GM10248 (cell line): ENCODE results near the gene ARRDC1.

Experiments used
- CTCF ChIA-PET: fragments of 300-600 bp; sonication (Branson Sonifier 250); formaldehyde crosslinking; extraction: SDS; loops from one replicate; lab custom pipeline; 2021; ENCODE audit warnings: antibody characterized with exemption; lab: Yijun Ruan, JAX
- POLR2A ChIA-PET: fragments of 350-650 bp; sonication (Branson Sonifier 250); formaldehyde crosslinking; extraction: SDS; loops from one replicate; lab custom pipeline; 2020; ENCODE audit warnings: antibody characterized with exemption; lab: Yijun Ruan, JAX
- DNase-seq: peaks from one replicate; pipeline ENCODE4 v3.0.0; 2012; ENCODE audit errors: extremely low spot score
- TF ChIP-seq, protein P1 (sequence below): IDR thresholded peaks from 2 replicates; pipeline ENCODE4 v1.5.1; 2012; ENCODE audit warnings: mild to moderate bottlenecking, low read depth; ENCODE audit errors: extremely low read depth, missing control alignments, control extremely low read depth

Gene ARRDC1

DNA sequence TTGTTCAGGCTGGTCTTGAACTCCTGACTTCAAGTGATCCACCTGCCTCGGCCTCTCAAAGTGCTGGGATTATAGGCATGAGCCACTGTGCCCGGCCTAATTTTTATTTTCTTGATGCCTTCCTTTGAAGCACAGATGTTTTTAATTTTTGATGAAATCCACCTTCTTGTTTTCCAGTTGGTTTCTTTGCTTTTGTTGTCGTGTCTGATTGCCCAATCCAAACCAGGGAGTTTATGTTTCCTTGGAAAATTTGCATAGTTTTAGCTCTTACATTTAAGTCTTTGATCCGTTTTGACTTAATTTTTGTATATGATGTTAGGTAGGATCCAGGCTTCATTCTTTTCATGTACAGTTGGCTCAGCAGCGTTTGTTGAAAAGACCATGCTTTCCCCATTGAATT, 28.5 kb downstream of the ARRDC1 start:
- TF ChIP-seq, protein P1, sequence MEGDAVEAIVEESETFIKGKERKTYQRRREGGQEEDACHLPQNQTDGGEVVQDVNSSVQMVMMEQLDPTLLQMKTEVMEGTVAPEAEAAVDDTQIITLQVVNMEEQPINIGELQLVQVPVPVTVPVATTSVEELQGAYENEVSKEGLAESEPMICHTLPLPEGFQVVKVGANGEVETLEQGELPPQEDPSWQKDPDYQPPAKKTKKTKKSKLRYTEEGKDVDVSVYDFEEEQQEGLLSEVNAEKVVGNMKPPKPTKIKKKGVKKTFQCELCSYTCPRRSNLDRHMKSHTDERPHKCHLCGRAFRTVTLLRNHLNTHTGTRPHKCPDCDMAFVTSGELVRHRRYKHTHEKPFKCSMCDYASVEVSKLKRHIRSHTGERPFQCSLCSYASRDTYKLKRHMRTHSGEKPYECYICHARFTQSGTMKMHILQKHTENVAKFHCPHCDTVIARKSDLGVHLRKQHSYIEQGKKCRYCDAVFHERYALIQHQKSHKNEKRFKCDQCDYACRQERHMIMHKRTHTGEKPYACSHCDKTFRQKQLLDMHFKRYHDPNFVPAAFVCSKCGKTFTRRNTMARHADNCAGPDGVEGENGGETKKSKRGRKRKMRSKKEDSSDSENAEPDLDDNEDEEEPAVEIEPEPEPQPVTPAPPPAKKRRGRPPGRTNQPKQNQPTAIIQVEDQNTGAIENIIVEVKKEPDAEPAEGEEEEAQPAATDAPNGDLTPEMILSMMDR, result no peak
- DNase-seq, result no peak
- CTCF ChIA-PET, result no interaction called here
- POLR2A ChIA-PET, result interaction anchor here (0.6 kb wide), 1 partner anchor 642 kb away, joined by 3 read pairs; the partner anchor contains the start of gene PAXX

DNA sequence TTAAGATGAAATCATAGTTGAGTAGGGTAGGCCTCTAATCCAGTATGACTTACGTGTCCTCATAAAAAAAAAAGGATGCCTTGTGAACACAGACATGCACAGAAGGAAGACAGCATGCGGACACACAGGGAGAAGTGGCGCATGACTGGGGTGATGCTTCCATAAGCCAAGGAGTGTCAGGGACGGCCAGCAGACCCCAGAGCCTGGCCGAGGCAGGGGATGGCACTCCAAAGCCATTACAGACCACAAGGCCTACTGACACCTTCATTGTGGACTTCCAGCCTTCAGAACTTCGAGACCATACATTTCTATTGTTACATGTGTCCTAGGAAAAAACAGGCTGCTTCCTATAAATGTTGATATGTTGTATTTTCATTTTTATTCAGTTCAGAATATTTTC, 33.2 kb downstream of the ARRDC1 start:
- TF ChIP-seq, protein P1, result no peak
- CTCF ChIA-PET, result interaction anchor here (0.8 to 1.2 kb wide), 2 partner anchors 34 to 60 kb away, joined by 3 to 5 read pairs; partner anchors contain the start of gene DPH7
- DNase-seq, result no peak
- POLR2A ChIA-PET, result no interaction called here

DNA sequence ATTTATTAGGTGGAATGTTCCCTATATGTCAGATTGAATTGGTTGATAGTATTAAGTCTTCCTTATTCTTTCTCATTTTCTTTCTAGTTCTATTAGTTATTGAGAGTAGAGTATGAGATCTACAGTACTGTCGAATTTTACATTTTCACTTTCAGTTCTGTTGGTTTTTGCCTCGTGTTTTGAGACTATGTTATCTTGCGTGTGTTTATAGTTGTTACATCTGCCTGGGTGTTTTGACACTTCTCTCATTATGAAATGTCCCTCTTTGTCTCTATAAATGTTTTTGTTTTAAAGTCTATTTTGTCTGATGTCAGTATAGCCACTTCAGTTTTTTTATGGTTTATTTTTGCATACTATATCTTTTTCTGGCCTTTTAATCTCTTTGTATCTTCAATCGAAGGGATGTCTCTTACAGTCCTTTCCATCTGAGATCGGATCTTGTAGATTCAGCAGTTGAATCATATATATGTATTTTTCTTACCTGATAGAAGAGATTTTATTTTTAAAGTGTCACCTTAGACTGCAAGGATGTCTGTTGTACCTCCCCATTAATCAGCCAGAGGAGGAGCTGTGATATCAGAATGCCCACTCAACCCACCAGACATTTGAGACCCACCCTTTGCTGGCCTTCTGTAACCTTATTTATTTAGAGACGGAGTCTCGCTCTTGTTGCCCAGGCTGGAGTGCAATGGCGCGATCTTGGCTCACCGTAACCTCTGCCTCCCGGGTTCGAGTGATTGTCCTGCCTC, 34.0 kb downstream of the ARRDC1 start:
- TF ChIP-seq, protein P1, result no peak
- POLR2A ChIA-PET, result interaction anchor here (0.7 kb wide), 1 partner anchor 11 kb away, joined by 3 read pairs; no protein-coding TSS in a partner anchor
- CTCF ChIA-PET, result interaction anchor here (1.5 kb wide), 1 partner anchor 34 kb away, joined by 5 read pairs; no protein-coding TSS in a partner anchor
- peak; percentile 71 for DNase-seq

DNA sequence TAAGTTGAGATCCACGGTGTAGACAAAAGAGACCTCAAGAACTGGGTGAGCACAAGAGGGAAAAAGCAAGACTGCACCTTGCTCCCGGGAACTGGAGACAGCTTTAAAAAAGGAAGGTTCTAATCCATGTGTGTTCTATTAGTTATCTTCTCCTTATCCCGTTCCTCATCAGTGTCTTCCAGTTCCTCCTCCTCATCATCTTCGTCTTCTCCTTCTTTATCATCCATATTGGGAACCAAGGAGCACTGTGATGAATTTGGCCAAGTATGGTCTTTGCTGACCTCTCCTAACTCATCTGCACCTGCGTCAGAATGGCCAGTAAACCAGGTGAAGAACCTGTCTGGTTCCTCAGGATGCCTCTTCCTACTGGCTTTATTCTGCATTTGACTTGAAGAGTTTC, 35.4 kb downstream of the ARRDC1 start:
- ChIA-PET CTCF (interaction anchor here (1.5 to 2.1 kb wide), 2 partner anchors 13 to 32 kb away, joined by 5 read pairs; no protein-coding TSS in a partner anchor), POLR2A (no interaction called here)
- DNase-seq, result no peak
- TF ChIP-seq, protein P1, result no peak

DNA sequence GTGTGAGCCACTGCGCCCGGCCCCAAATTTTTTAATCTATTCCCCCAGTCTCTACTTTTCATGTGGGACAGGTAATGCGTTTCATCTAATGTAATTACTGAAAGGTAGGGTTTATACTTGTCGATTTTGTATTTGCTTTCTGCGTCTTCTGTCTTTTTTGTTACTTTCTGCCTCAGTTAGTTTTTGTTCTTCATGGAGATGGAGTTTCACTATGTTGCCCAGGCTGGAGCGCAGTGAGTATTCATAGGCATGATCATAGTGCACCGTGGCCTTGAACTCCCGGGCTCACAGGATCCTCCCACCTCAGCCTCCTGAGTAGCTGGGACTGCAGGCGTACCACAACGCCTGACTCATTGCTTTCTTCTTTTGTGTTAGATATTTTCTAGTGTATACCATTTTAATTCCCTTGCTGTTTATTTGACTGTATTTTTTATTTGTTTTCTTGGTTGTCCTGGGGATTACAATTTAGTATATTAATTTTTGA, 36.7 kb downstream of the ARRDC1 start:
- POLR2A ChIA-PET, result no interaction called here
- no peak for DNase-seq
- CTCF ChIA-PET, result interaction anchor here (1.0 to 2.1 kb wide), 2 partner anchors 9 to 14 kb away, joined by 3 to 5 read pairs; no protein-coding TSS in a partner anchor

DNA sequence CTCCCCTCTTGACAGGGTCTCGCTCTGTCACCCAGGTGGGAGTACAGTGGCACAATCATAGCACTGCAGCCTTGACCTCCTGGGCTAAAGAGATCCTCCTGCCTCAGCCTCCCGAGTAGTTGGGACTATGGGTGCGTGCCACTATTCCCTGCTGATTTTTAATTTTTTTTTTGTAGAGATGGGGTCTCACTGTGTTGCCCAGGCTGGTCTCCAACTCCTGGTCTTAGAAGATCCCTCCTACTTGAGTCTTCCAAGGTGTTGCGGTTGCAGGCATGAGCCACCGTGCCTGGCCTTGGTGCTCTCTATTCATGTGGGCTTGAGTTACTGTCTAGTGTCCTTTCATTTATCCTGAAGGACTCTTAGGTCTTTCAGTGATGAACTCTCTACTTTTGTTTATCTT, 37.4 kb downstream of the ARRDC1 start:
- POLR2A ChIA-PET, result no interaction called here
- TF ChIP-seq, protein P1, result no peak
- no peak for DNase-seq
- CTCF ChIA-PET, result no interaction called here

More for the DNA sequence above, 36.7 kb downstream of the ARRDC1 start:
- TF ChIP-seq, protein P1, result no peak
